Gastroesophageal sphincter (tissue), 4 donors: ENCODE data around the gene FYB1. TPM values are rescaled to one million over a fixed set of nuclear protein-coding genes. Genes with fewer than 3 reads are reported as not detected.
A peak's percentile ranks its signal among the peaks of the same experiment; 100 is the strongest.

Experiments used
- ATAC-seq: fragments of 150-250 bp; one replicate; pipeline ENCODE4 v1.9.1; 2016; ENCODE audit warnings: mild to moderate bottlenecking, moderate library complexity
- H3K27ac ChIP-seq, 4 donors: fragments of 200-600 bp; sonication (generic) in 3 of 4; 1 replicate in 3 of 4; 2 replicates in 1 of 4; pipeline ENCODE4 v1.5.1; 2016 to 2019
- H3K27me3 ChIP-seq: fragments of 200-600 bp; sonication (generic); one replicate; pipeline ENCODE4 v1.5.1; 2019
- H3K36me3 ChIP-seq, 2 donors: fragments of 200-600 bp; sonication (generic); one replicate each; pipeline ENCODE4 v1.5.1; 2019; ENCODE audit warnings: control low read depth in 1 of 2
- H3K4me1 ChIP-seq, 3 donors: fragments of 200-600 bp; sonication (generic); 1 replicate in 2 of 3; 2 replicates in 1 of 3; pipeline ENCODE4 v1.5.1; 2016 to 2019; ENCODE audit warnings: control low read depth in 2 of 3
- H3K4me3 ChIP-seq, 2 donors: fragments of 200-600 bp; sonication (generic); one replicate each; pipeline ENCODE4 v1.5.1; 2019; ENCODE audit warnings: mild to moderate bottlenecking in 1 of 2, moderate library complexity in 1 of 2
- H3K9me3 ChIP-seq, 3 donors: fragments of 200-600 bp; sonication (generic); one replicate each; pipeline ENCODE4 v1.5.1; 2017 to 2019; ENCODE audit warnings: control low read depth in 2 of 3
- EP300 ChIP-seq: sonication (generic); formaldehyde crosslinking; IDR thresholded peaks from one replicate; pipeline ENCODE4 v1.6.1; 2017; ENCODE audit warnings: antibody characterized with exemption, mild to moderate bottlenecking
- POLR2A ChIP-seq, 2 donors: fragments of 450-650 bp; IDR thresholded peaks; one replicate each; pipeline ENCODE4 v1.6.1; 2017; ENCODE audit warnings: antibody characterized with exemption in 2 of 2, mild to moderate bottlenecking in 2 of 2, moderate library complexity in 1 of 2
- POLR2AphosphoS5 ChIP-seq: sonication (generic); formaldehyde crosslinking; IDR thresholded peaks from one replicate; pipeline ENCODE4 v1.6.1; 2017; ENCODE audit warnings: antibody characterized with exemption
- WGBS, 2 donors: methylation state at CpG; one replicate each; pipeline ENCODE4 v1.1.5; 2018; ENCODE audit warnings: low coverage in 1 of 2; 5-methylcytosine and 5-hydroxymethylcytosine counted together
- total RNA-seq, 4 donors: library from RNA; depleted of rRNA; stranded (reverse); fragments of >200 nt; gene quantifications; one replicate each; pipeline ENCODE4 v1.1.0, GENCODE V29; 2016
- TF ChIP-seq, protein P1 (sequence below), 4 experiments: fragments of 200-600 bp in 2 of 4; fragments of 450-650 bp in 2 of 4; sonication (generic) in 1 of 4; IDR thresholded peaks; one replicate each; pipeline ENCODE4 v1.5.1; 2017 to 2019; ENCODE audit warnings: antibody characterized with exemption in 4 of 4, mild to moderate bottlenecking in 2 of 4, moderate library complexity in 2 of 4

Gene FYB1
- total RNA-seq, 4 donors from 2014 or later = 2.5 to 9.3 (median 5.9) TPM

DNA sequence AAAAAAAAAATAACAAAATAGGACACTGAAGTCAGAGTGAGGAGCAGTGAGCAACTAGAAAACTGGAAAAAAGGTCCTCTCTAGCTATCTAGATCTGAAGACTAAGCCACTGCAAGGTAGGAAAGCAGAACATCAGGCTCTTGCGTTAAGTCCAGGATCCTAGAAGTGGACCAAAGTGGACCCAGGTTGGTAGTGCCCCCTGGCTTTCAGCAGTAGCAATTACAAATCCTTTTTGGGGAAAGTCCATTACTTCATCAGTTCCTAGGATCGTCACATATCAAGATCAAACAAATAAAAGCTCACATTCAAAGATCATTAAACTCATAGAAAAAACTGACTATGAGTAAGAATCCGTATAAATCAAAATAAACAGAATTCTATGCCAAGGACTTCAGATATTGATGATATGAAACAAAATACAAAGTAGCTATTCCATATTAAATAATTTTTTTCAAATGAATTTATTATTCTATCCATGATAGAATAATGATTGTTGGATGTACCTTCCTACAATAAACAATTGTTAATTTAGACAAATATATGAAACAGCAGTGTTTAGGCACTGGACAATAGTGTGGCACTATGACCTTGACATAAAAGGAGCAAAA lies 138.7 kb downstream of the FYB1 start:
- Histone ChIP-seq H3K4me1 (peaks cover 0 to 30% (median 3%) of the 10 kb centered on the region in 3 donors), H3K36me3 (no peaks in the 10 kb centered on the region), H3K27ac (no peak overlapping the region), H3K9me3 (no peaks in the 10 kb centered on the region), H3K27me3 (no peaks in the 10 kb centered on the region), H3K4me3 (no peak overlapping the region)
- 0 to 3% methylated on average over 3 of the region's 3 CpGs for WGBS, 2 donors
- ATAC-seq = peak; percentile 81
- no peak for TF ChIP-seq POLR2A (IDR thresholded peaks at IDR 0.05)
- TF ChIP-seq, protein P1, sequence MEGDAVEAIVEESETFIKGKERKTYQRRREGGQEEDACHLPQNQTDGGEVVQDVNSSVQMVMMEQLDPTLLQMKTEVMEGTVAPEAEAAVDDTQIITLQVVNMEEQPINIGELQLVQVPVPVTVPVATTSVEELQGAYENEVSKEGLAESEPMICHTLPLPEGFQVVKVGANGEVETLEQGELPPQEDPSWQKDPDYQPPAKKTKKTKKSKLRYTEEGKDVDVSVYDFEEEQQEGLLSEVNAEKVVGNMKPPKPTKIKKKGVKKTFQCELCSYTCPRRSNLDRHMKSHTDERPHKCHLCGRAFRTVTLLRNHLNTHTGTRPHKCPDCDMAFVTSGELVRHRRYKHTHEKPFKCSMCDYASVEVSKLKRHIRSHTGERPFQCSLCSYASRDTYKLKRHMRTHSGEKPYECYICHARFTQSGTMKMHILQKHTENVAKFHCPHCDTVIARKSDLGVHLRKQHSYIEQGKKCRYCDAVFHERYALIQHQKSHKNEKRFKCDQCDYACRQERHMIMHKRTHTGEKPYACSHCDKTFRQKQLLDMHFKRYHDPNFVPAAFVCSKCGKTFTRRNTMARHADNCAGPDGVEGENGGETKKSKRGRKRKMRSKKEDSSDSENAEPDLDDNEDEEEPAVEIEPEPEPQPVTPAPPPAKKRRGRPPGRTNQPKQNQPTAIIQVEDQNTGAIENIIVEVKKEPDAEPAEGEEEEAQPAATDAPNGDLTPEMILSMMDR (IDR thresholded peaks at IDR 0.05) = peak; percentile 84 to 89 (median 86)
- no peak for TF ChIP-seq POLR2AphosphoS5
- no peak for TF ChIP-seq EP300

DNA sequence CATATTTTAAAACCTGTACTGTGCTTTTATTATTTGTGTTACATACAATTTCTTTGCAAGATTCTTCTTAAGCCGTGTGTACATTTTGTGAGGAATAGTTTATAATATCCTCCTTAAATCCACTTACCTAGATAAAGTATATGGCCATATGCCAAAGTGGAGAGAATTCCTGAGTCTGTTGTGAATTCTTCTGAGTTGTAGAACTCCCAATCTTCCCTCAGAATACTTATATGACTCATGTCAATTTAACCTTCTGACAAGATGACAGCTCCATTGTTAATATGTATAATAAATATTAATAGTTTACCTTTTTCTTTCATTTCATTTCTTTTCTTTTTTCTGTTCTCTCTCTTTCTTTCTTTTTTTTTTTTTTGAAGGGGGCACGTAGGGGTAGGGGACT lies 139.2 kb downstream of the FYB1 start:
- peaks cover 0 to 34% (median 3%) of the 10 kb centered on the region in 3 donors for H3K4me1 ChIP-seq
- H3K9me3 ChIP-seq = no peaks in the 10 kb centered on the region
- H3K27ac ChIP-seq = no peak overlapping the region
- TF ChIP-seq POLR2A (IDR thresholded peaks at IDR 0.05) = no peak
- no peak for TF ChIP-seq POLR2AphosphoS5
- TF ChIP-seq EP300 = no peak
- TF ChIP-seq, protein P1 (IDR thresholded peaks at IDR 0.05) = no peak
- H3K36me3 ChIP-seq = no peaks in the 10 kb centered on the region
- ATAC-seq = no peak
- WGBS, 2 donors = 35 to 56% methylated on average over 1 of the region's 2 CpGs
- no peaks in the 10 kb centered on the region for H3K27me3 ChIP-seq
- no peak overlapping the region for H3K4me3 ChIP-seq

DNA sequence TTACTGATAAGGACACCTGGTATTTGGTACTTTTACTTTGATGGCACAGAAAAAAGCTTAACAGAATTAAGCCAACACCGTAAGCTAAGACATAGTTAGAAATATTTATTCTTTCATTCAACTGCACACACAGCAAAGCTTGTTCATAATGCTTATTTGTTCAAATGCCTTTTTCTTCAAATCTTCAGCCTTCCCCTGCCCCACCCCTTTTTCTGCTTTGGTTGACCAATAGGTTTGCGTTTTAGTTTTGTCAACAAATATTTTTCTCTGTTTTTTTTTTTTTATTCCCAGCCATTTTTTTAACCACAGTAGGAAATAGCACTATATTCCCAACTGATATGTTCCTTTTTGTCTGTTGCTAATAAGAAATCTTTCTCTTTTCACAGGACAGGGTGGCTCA lies 140.2 kb downstream of the FYB1 start:
- H3K36me3 ChIP-seq = no peaks in the 10 kb centered on the region
- H3K27me3 ChIP-seq = no peaks in the 10 kb centered on the region
- no peak overlapping the region for H3K4me3 ChIP-seq
- no peaks in the 10 kb centered on the region for H3K9me3 ChIP-seq
- 58 to 84% methylated on average over 2 of the region's 2 CpGs for WGBS, 2 donors
- peaks cover 0 to 34% (median 3%) of the 10 kb centered on the region in 3 donors for H3K4me1 ChIP-seq
- TF ChIP-seq POLR2AphosphoS5 = no peak
- TF ChIP-seq EP300 = no peak
- no peak for TF ChIP-seq POLR2A (IDR thresholded peaks at IDR 0.05)
- TF ChIP-seq, protein P1 (IDR thresholded peaks at IDR 0.05) = no peak
- H3K27ac ChIP-seq = no peak overlapping the region
- no peak for ATAC-seq

DNA sequence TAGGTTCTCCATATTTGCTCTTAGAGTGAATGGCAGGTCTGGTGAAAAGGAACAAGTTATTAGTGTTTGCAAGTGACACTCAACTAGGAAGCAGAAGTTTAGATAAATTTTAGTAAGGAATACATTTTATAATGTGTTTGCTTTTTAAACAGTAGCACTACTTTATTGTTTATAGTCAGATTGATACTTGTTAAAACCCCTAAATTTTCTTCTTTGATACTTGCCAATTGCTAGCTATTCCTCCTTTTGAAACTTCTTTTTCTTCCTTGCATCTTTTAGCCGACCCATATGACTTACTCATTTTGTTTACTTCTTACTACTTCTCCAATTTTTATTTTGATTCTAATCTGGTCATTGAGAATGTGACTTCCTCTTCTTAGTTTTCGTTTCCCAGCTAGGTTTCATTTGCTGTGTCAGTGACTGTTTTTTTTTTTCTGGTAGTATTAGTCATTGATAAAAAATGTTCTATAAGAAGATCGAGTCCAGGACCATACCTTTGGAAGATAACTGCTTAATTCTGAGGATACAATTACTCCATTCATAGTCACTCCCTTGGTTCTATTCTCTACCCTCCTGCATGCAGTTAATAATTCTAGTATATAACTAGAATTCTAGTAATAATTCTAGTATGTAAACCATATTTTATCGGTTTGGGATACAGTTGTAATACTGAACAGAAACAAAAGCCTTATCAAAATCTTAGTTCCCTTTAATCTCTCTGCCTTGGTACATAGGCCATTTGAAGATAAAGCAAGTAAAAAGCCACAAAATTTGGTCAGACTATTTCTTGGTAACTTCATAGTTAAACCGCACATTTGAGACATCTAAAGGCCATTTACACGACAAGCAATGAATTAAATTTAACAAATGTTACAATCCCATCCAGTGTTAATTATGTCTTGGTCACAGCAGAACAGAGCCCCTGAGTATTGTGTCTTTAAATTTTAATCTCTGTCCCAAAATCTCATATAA lies 142.3 kb downstream of the FYB1 start:
- H3K4me3 ChIP-seq = peak overlapping the region in 1 of 2 donors; percentile 3
- TF ChIP-seq EP300 (no peak), POLR2A (IDR thresholded peaks at IDR 0.05) (no peak), POLR2AphosphoS5 (no peak)
- TF ChIP-seq, protein P1 (IDR thresholded peaks at IDR 0.05) = no peak
- 40 to 41% methylated on average over 5 to 6 of the region's 6 CpGs for WGBS, 2 donors
- no peaks in the 10 kb centered on the region for H3K9me3 ChIP-seq
- H3K27ac ChIP-seq = peak overlapping the region; percentile 34 to 98 (median 72)
- no peaks in the 10 kb centered on the region for H3K36me3 ChIP-seq
- ATAC-seq = no peak
- peaks cover 4 to 47% (median 8%) of the 10 kb centered on the region in 3 donors for H3K4me1 ChIP-seq
- H3K27me3 ChIP-seq = no peaks in the 10 kb centered on the region
